HCT116 (cell line): ENCODE measurements around the gene ZNF148. TPM values are rescaled to one million over a fixed set of nuclear protein-coding genes. Genes with fewer than 3 reads are reported as not detected.

Experiments used
- ATAC-seq: fragments of 200-7000 bp; cut with Tn5 transposase; 2 replicates; pipeline ENCODE4 v1.9.1; 2020; ENCODE audit warnings: mild to moderate bottlenecking, moderate library complexity
- BruUV-seq: library from RNA; stranded (reverse); fragments of 400-500 nt; replicated peaks from 2 replicates; lab custom pipeline; 2021; lab: Mats Ljungman, UMichigan
- CTCF ChIA-PET: fragments of 300-600 bp; sonication (Branson Sonifier 250); formaldehyde crosslinking; loops from one replicate; lab custom pipeline; 2021; ENCODE audit warnings: antibody characterized with exemption; lab: Charles Lee
- POLR2A ChIA-PET: fragments of 300-600, 350-600 bp; sonication (Branson Sonifier 250); formaldehyde crosslinking; loops from one replicate; lab custom pipeline; 2021; ENCODE audit warnings: antibody characterized with exemption; lab: Charles Lee
- RAD21 ChIA-PET, 2 experiments: fragments of 300-600 bp; sonication (Branson Sonifier 250); formaldehyde crosslinking; loops; one replicate each; lab custom pipeline; 2023; ENCODE audit warnings: low total read pairs in 2 of 2; ENCODE audit not compliant: uncharacterized antibody in 2 of 2, unreplicated experiment in 2 of 2, low non-redundant PET in 1 of 2; lab: Charles Lee
- DNase-seq: peaks from one replicate; pipeline ENCODE4 v3.0.0-alpha.2; 2010; ENCODE audit warnings: low read depth, low spot score
- H2AFZ ChIP-seq: fragments of 200-600 bp; shearing (Covaris generic), sonication (generic); 2 replicates; pipeline ENCODE4 v1.6.1; 2017; ENCODE audit warnings: low read depth, mixed run types, mixed read lengths, antibody characterized with exemption, low read length; ENCODE audit not compliant: poor library complexity, severe bottlenecking
- H3K27ac ChIP-seq: 2 replicates; pipeline ENCODE4 v1.5.1; 2012; ENCODE audit warnings: low read depth, low read length
- H3K27me3 ChIP-seq: fragments of 200-600 bp; sonication (generic); 2 replicates; pipeline ENCODE4 v1.6.1; 2016; ENCODE audit warnings: mixed run types, low read length, mixed read lengths; ENCODE audit not compliant: insufficient read depth
- H3K36me3 ChIP-seq, 2 experiments: fragments of 200-500 bp in 1 of 2; fragments of 200-600 bp in 1 of 2; sonication (Bioruptor generic) in 1 of 2; sonication (generic) in 1 of 2; 2 replicates each; pipeline versions ENCODE4 v1.5.1 to v1.6.1; 2014 to 2016; ENCODE audit warnings: low read length in 2 of 2, inconsistent platforms in 1 of 2, mixed read lengths in 1 of 2, mixed run types in 1 of 2; ENCODE audit not compliant: insufficient read depth in 2 of 2, control insufficient read depth in 1 of 2
- H3K4me1 ChIP-seq, 2 experiments: fragments of 200-600 bp in 1 of 2; sonication (generic) in 1 of 2; 2 replicates each; pipeline versions ENCODE4 v1.5.1 to v1.6.1; 2012 to 2017; ENCODE audit warnings: low read length in 2 of 2, inconsistent platforms in 1 of 2, mild to moderate bottlenecking in 1 of 2, mixed read lengths in 1 of 2, mixed run types in 1 of 2, moderate library complexity in 1 of 2; ENCODE audit not compliant: insufficient read depth in 2 of 2, control insufficient read depth in 1 of 2
- H3K4me2 ChIP-seq: fragments of 200-600 bp; sonication (generic); 2 replicates; pipeline ENCODE4 v1.6.1; 2017; ENCODE audit warnings: mixed run types, low read length, mixed read lengths
- H3K4me3 ChIP-seq, 2 experiments: fragments of 200-600 bp in 1 of 2; sonication (generic) in 1 of 2; replicated peaks in 1 of 2; 2 replicates each; pipeline ENCODE4 v1.5.1; 2011 to 2016; ENCODE audit warnings: low read length in 2 of 2, control low read depth in 1 of 2, low read depth in 1 of 2, mild to moderate bottlenecking in 1 of 2, mixed read lengths in 1 of 2, mixed run types in 1 of 2
- H3K79me2 ChIP-seq: fragments of 200-600 bp; sonication (generic); 2 replicates; pipeline ENCODE4 v1.6.1; 2017; ENCODE audit warnings: mild to moderate bottlenecking, mixed run types, low read length, moderate library complexity, mixed read lengths; ENCODE audit not compliant: insufficient read depth
- H3K9ac ChIP-seq: fragments of 200-600 bp; sonication (generic); 2 replicates; pipeline ENCODE4 v1.6.1; 2016; ENCODE audit warnings: low read length, mixed read lengths
- H3K9me2 ChIP-seq: fragments of 200-600 bp; sonication (generic), shearing (Covaris generic); 2 replicates; pipeline ENCODE4 v1.6.1; 2017; ENCODE audit warnings: mixed run types, mild to moderate bottlenecking, moderate library complexity; ENCODE audit not compliant: insufficient read depth
- H3K9me3 ChIP-seq, 2 experiments: fragments of 200-500 bp in 1 of 2; fragments of 200-600 bp in 1 of 2; sonication (Bioruptor generic) in 1 of 2; sonication (generic) in 1 of 2; 2 replicates each; pipeline ENCODE4 v1.6.1; 2014 to 2017; ENCODE audit warnings: low read length in 2 of 2, mixed read lengths in 2 of 2, inconsistent platforms in 1 of 2, low read depth in 1 of 2, mild to moderate bottlenecking in 1 of 2, mixed run types in 1 of 2, moderate library complexity in 1 of 2; ENCODE audit not compliant: control insufficient read depth in 1 of 2, insufficient read depth in 1 of 2
- H4K20me1 ChIP-seq: fragments of 200-600 bp; sonication (generic), shearing (Covaris generic); 2 replicates; pipeline ENCODE4 v1.6.1; 2017; ENCODE audit warnings: mixed run types, mild to moderate bottlenecking, moderate library complexity; ENCODE audit not compliant: insufficient read depth
- ATF3 ChIP-seq: IDR thresholded peaks from 2 replicates; pipeline ENCODE4 v1.6.1; 2012
- CBX3 ChIP-seq: IDR thresholded peaks from 2 replicates; pipeline ENCODE4 v1.6.1; 2012; ENCODE audit warnings: low read depth
- CEBPB ChIP-seq: IDR thresholded peaks from 2 replicates; pipeline ENCODE4 v1.6.1; 2012; ENCODE audit warnings: low read depth
- ELF1 ChIP-seq: IDR thresholded peaks from 2 replicates; pipeline ENCODE4 v1.6.1; 2012; ENCODE audit warnings: low read depth, borderline replicate concordance
- EZH2 ChIP-seq: fragments of 200-600 bp; sonication (generic); IDR thresholded peaks from 2 replicates; pipeline ENCODE4 v1.6.1; 2017; ENCODE audit warnings: antibody characterized with exemption, mixed run types
- MAX ChIP-seq: IDR thresholded peaks from 2 replicates; pipeline ENCODE4 v1.6.1; 2012
- POLR2A ChIP-seq: IDR thresholded peaks from 2 replicates; pipeline ENCODE4 v1.7.0; 2011; ENCODE audit warnings: borderline replicate concordance; ENCODE audit not compliant: insufficient read depth, insufficient read length; ENCODE audit errors: extremely low read depth
- POLR2AphosphoS5 ChIP-seq: IDR thresholded peaks from 2 replicates; pipeline ENCODE4 v1.6.1; 2011; ENCODE audit warnings: mild to moderate bottlenecking, low read depth, low read length, moderate library complexity
- REST ChIP-seq: IDR thresholded peaks from 2 replicates; pipeline ENCODE4 v1.6.1; 2012; ENCODE audit warnings: low read depth
- SIN3A ChIP-seq: IDR thresholded peaks from 2 replicates; pipeline ENCODE4 v1.6.1; 2012; ENCODE audit warnings: low read depth
- ZFX ChIP-seq: fragments of 450-650 bp; IDR thresholded peaks from 2 replicates; pipeline ENCODE4 v1.6.1; 2017
- intact Hi-C: fragments of 100-400 bp; cut with micrococcal nuclease; formaldehyde crosslinking; loops from 2 replicates; pipeline ENCODE4 v1.10.0; 2022
- total RNA-seq: library from RNA; stranded (reverse); gene quantifications from one replicate; pipeline ENCODE4 v1.2.1, GENCODE V29; 2021; ENCODE audit not compliant: unreplicated experiment

ZNF148 gene
- total RNA-seq, 1 experiment from 2014 or later, result 35.0 TPM

- ChIA-PET POLR2A (no interaction called here), CTCF (no interaction called here)
- TF ChIP-seq SIN3A (no peak), ZFX (no peak), ELF1 (no peak), REST (no peak), MAX (no peak), POLR2AphosphoS5 (no peak), POLR2A (no peak), ATF3 (no peak), CBX3 (no peak), EZH2 (no peak), CEBPB (no peak)
- TF ChIP-seq, all 23 proteins: peak for 0
- no peak for DNase-seq
- H3K9me3 ChIP-seq, result no peaks in the 10 kb centered on the region
- no peak overlapping the region for H3K4me2 ChIP-seq
- H3K9ac ChIP-seq, result no peak overlapping the region
- no peaks in the 10 kb centered on the region for H4K20me1 ChIP-seq
- H3K27me3 ChIP-seq, result no peaks in the 10 kb centered on the region
- peaks cover 0 to 28% of the 10 kb centered on the region in 2 experiments; a peak in 1 of 4 replicates for H3K36me3 ChIP-seq
- no peak overlapping the region for H3K4me3 ChIP-seq
- H3K4me1 ChIP-seq, result no peaks in the 10 kb centered on the region
- H3K27ac ChIP-seq, result no peak overlapping the region
- no peak overlapping the region for H2AFZ ChIP-seq
- no TSS peak for BruUV-seq
- peaks cover 3% of the 10 kb centered on the region; the same call in 1 of the 2 replicates for H3K79me2 ChIP-seq
- intact Hi-C loops, result no loop called here
- H3K9me2 ChIP-seq, result no peaks in the 10 kb centered on the region
- RAD21 ChIA-PET, result no interaction called here
- no peak for ATAC-seq
These were observed 182.7 kb downstream of the ZNF148 start for GRCh38 chr3:125192190-125193035.
